ENCODE data around the gene TOMM22.

Gene TOMM22

DNA sequence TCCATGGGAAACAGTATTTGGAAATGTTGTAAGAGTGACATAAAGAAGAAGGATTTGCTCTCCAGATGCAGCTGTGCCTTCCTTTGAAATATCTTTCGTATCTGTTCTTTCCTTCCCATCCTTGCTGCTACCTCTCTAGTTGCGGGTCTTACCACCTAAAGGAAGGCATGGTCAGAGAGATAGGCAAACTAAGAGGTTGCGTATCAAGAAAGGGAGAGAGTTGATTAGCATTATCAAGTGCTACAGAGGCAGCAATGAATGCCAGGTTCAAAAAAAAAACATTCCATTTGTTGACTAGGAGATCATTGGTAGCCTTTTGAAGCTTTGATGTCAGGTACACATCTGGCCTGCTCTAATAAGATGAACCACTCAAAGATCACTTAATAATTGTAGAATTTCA is 28.6 kb downstream of the TOMM22 start:
- H3K4me3 ChIP-seq (ENCODE audit: low read depth, low read length), result no peak overlapping the region
- DNase-seq (ENCODE audit: low read depth), result no peak
- TF ChIP-seq, protein P1, sequence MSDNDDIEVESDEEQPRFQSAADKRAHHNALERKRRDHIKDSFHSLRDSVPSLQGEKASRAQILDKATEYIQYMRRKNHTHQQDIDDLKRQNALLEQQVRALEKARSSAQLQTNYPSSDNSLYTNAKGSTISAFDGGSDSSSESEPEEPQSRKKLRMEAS (IDR thresholded peaks at IDR 0.05; ENCODE audit: low read depth, low read length), result no peak
- TF ChIP-seq POLR2A (IDR thresholded peaks at IDR 0.05; ENCODE audit: extremely low read depth, insufficient read length) (no peak), MYC (IDR thresholded peaks at IDR 0.05; ENCODE audit: low read depth, low read length) (no peak)
- TF ChIP-seq, protein P2, sequence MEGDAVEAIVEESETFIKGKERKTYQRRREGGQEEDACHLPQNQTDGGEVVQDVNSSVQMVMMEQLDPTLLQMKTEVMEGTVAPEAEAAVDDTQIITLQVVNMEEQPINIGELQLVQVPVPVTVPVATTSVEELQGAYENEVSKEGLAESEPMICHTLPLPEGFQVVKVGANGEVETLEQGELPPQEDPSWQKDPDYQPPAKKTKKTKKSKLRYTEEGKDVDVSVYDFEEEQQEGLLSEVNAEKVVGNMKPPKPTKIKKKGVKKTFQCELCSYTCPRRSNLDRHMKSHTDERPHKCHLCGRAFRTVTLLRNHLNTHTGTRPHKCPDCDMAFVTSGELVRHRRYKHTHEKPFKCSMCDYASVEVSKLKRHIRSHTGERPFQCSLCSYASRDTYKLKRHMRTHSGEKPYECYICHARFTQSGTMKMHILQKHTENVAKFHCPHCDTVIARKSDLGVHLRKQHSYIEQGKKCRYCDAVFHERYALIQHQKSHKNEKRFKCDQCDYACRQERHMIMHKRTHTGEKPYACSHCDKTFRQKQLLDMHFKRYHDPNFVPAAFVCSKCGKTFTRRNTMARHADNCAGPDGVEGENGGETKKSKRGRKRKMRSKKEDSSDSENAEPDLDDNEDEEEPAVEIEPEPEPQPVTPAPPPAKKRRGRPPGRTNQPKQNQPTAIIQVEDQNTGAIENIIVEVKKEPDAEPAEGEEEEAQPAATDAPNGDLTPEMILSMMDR (IDR thresholded peaks at IDR 0.05; ENCODE audit: low read depth, low read length), result no peak

DNA sequence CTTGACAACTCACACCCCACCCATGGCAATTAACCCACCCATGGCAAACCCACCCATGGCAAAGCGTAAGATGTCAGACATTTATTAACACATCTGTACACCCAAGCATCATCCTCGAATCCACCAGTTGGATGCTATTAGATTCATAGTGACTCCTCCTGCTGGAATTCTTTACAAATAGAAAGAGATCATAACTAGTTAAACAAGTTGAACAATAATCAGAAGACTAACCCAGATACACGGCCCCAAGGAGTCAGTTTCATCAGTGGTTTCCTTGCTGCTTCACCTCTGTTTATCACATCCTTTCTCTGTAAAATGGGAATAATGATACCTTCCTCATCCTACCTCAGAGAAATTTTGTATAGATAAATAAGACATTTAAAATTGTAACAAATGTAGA is 29.1 kb downstream of the TOMM22 start:
- H3K4me3 ChIP-seq (ENCODE audit: low read depth, low read length), result no peak overlapping the region
- TF ChIP-seq, protein P1 (IDR thresholded peaks at IDR 0.05; ENCODE audit: low read depth, low read length), result no peak
- TF ChIP-seq, protein P2 (IDR thresholded peaks at IDR 0.05; ENCODE audit: low read depth, low read length), result no peak
- no peak for TF ChIP-seq POLR2A (IDR thresholded peaks at IDR 0.05; ENCODE audit: extremely low read depth, insufficient read length)
- no peak for TF ChIP-seq MYC (IDR thresholded peaks at IDR 0.05; ENCODE audit: low read depth, low read length)
- DNase-seq (ENCODE audit: low read depth), result no peak

DNA sequence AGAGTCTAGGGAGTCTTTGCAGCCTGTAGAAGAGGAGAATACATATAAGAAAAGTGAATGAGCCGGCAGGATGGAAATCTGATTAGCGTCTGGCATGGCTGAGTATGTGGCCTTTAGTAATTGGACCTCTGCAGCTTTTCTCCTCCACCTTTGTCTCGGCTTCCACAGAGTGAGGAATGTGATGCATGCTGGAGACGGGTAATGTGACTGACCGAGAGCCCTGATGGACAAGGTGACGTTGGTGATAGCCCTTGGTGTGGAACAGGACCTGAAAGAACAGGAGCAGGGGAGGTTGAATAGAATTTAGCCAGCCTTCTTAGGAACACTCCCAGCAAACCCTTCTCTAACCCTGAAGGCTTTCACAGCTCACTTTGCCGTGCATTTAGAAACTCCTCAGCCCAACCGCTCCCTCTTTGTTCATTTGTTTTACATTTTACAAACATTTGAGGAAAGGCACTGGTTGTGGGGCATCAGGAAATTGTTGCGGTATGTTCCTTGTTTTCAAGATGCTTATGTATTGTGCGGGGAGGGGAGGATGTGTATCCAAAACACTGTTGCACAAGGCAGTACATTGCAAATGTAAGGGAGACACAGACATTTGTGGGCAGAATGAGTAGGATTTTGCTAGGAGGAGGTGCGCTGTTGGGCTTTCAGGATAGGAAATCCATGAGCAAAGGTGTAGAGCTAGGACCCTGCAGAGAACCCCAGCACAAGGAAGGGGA is 30.9 kb downstream of the TOMM22 start:
- no peak overlapping the region for H3K4me3 ChIP-seq (ENCODE audit: low read depth, low read length)
- no peak for DNase-seq (ENCODE audit: low read depth)
- no peak for TF ChIP-seq POLR2A (IDR thresholded peaks at IDR 0.05; ENCODE audit: extremely low read depth, insufficient read length)
- no peak for TF ChIP-seq MYC (IDR thresholded peaks at IDR 0.05; ENCODE audit: low read depth, low read length)
- TF ChIP-seq, protein P1 (IDR thresholded peaks at IDR 0.05; ENCODE audit: low read depth, low read length), result no peak
- TF ChIP-seq, protein P2 (IDR thresholded peaks at IDR 0.05; ENCODE audit: low read depth, low read length), result no peak

DNA sequence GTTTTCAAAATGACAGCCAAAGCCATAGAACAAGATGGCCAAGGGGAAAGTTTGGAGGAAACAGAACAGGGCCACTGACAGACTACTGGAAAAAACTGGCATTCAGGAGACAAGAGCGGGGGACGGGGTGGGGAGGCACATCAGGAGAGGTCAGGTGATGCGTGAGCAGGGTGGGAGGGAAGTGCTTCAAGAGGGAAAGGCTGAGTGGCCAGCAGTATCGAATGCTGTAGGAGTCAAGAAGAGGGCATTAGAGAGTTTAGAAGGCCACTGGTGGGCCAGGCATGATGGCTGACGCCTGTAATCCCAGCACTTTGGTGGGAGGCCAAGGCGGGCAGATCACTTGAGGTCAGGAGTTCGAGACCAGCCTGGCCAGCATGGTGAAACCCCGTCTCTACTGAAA is 32.2 kb downstream of the TOMM22 start:
- TF ChIP-seq, protein P1 (IDR thresholded peaks at IDR 0.05; ENCODE audit: low read depth, low read length), result no peak
- TF ChIP-seq, protein P2 (IDR thresholded peaks at IDR 0.05; ENCODE audit: low read depth, low read length), result no peak
- no peak for TF ChIP-seq MYC (IDR thresholded peaks at IDR 0.05; ENCODE audit: low read depth, low read length)
- TF ChIP-seq POLR2A (IDR thresholded peaks at IDR 0.05; ENCODE audit: extremely low read depth, insufficient read length), result no peak
- H3K4me3 ChIP-seq (ENCODE audit: low read depth, low read length), result no peak overlapping the region
- no peak for DNase-seq (ENCODE audit: low read depth)

DNA sequence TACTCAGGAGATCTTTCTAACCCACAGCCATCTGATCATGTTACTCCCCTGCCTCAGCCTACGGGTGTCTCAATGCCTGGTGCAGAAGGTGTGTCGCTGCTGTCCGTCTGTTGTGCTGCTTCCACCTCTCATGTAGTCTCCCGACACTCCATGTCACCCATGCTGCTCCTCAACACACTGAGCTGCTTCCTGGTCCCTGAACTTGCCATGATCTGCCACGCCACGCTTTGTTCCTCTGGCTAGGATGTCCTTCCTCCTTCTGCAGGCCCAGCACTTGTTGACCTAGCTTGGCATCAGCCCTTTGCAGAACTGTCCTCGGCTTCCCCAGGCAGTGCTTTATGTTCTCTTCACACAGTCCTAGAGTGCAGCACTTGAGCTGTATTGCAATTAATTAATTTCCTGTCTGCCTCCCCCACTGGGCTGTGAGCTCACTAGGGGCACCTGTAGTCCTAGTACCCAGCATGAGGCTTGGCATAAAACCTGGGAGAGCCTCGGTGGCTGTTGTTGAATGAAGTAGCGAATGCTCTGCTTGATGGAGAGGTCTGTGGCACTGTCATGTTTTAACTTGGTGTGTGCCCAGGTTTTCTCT is 33.5 kb downstream of the TOMM22 start:
- no peak overlapping the region for H3K4me3 ChIP-seq (ENCODE audit: low read depth, low read length)
- TF ChIP-seq POLR2A (IDR thresholded peaks at IDR 0.05; ENCODE audit: extremely low read depth, insufficient read length) (no peak), MYC (IDR thresholded peaks at IDR 0.05; ENCODE audit: low read depth, low read length) (no peak)
- TF ChIP-seq, protein P1 (IDR thresholded peaks at IDR 0.05; ENCODE audit: low read depth, low read length), result no peak
- TF ChIP-seq, protein P2 (IDR thresholded peaks at IDR 0.05; ENCODE audit: low read depth, low read length), result no peak
- no peak for DNase-seq (ENCODE audit: low read depth)
